ENCODE results near the gene RFX1. TPM values are rescaled to one million over a fixed set of nuclear protein-coding genes. Genes with fewer than 3 reads are reported as not detected.

RFX1 gene
- polyA plus RNA-seq, 1 donor (not counting 4 experiments of a cell fraction or from before 2014, with no cell fraction given), result 0.45 TPM

GRCh38 chr19:13960863-13961784 is 45.0 kb downstream of the RFX1 start:
- no peaks in the 10 kb centered on the region for H3K9me1 ChIP-seq (ENCODE audit: control insufficient read depth, extremely low read depth, insufficient read depth, low read length)
- H3K4me2 ChIP-seq (ENCODE audit: control insufficient read depth, extremely low read depth, insufficient read depth, low read depth, low read length), result no peak overlapping the region
- H3K36me3 ChIP-seq (ENCODE audit: control insufficient read depth in 2 of 2, extremely low read depth in 1 of 2, insufficient read depth in 2 of 2, low read length in 2 of 2), result peaks cover 25 to 31% of the 10 kb centered on the region in 2 experiments
- TF ChIP-seq CTCF (optimal IDR thresholded peaks at IDR 0.05 in 1 of 3, IDR thresholded peaks at IDR 0.05 in 1 of 3, conservative IDR thresholded peaks at IDR 0.05 in 1 of 3; ENCODE audit: extremely low read depth in 1 of 3, insufficient read depth in 2 of 3, low read length in 3 of 3), result no peak
- no peak for TF ChIP-seq EZH2 (IDR thresholded peaks at IDR 0.05; ENCODE audit: low read length)
- no peak overlapping the region for H3K27ac ChIP-seq (ENCODE audit: control insufficient read depth, insufficient read depth, low read length)
- no peak overlapping the region for H3K4me3 ChIP-seq (ENCODE audit: control insufficient read depth in 2 of 3, extremely low read depth in 1 of 3, insufficient read depth in 2 of 3, low read depth in 1 of 3, low read length in 3 of 3)
- H3K9ac ChIP-seq (ENCODE audit: control insufficient read depth, extremely low read depth, insufficient read depth, low read length), result no peak overlapping the region
- no peak overlapping the region for H2AFZ ChIP-seq (ENCODE audit: control insufficient read depth, low read length)
- no peaks in the 10 kb centered on the region for H3K9me3 ChIP-seq (ENCODE audit: control insufficient read depth, low read depth, low read length)
- no peak for DNase-seq (ENCODE audit: low read depth, low spot score)
- no peaks in the 10 kb centered on the region for H3K27me3 ChIP-seq (ENCODE audit: control insufficient read depth, extremely low read depth, insufficient read depth, low read length)
- no peak for FAIRE-seq
- H3K4me1 ChIP-seq (ENCODE audit: control insufficient read depth, extremely low read depth, insufficient read depth, low read length), result no peaks in the 10 kb centered on the region
- no peaks in the 10 kb centered on the region for H4K20me1 ChIP-seq (ENCODE audit: control insufficient read depth, extremely low read depth, insufficient read depth, low read length)
- no peaks in the 10 kb centered on the region for H3K79me2 ChIP-seq (ENCODE audit: control insufficient read depth, insufficient read depth, low read length)
- dilution Hi-C loops (cut with MboI; ENCODE audit: extremely low pct_ligation_motif_present, low sequenced_read_pairs), result no loop called here

- Histone ChIP-seq H3K4me3 (ENCODE audit: control insufficient read depth in 2 of 3, extremely low read depth in 1 of 3, insufficient read depth in 2 of 3, low read depth in 1 of 3, low read length in 3 of 3) (no peak overlapping the region), H4K20me1 (ENCODE audit: control insufficient read depth, extremely low read depth, insufficient read depth, low read length) (no peaks in the 10 kb centered on the region), H3K36me3 (ENCODE audit: control insufficient read depth in 2 of 2, extremely low read depth in 1 of 2, insufficient read depth in 2 of 2, low read length in 2 of 2) (peaks cover 31 to 34% of the 10 kb centered on the region in 2 experiments), H3K79me2 (ENCODE audit: control insufficient read depth, insufficient read depth, low read length) (no peaks in the 10 kb centered on the region), H3K4me2 (ENCODE audit: control insufficient read depth, extremely low read depth, insufficient read depth, low read depth, low read length) (no peak overlapping the region), H3K27me3 (ENCODE audit: control insufficient read depth, extremely low read depth, insufficient read depth, low read length) (no peaks in the 10 kb centered on the region), H3K9me1 (ENCODE audit: control insufficient read depth, extremely low read depth, insufficient read depth, low read length) (no peaks in the 10 kb centered on the region), H3K9ac (ENCODE audit: control insufficient read depth, extremely low read depth, insufficient read depth, low read length) (no peak overlapping the region), H3K4me1 (ENCODE audit: control insufficient read depth, extremely low read depth, insufficient read depth, low read length) (no peaks in the 10 kb centered on the region), H2AFZ (ENCODE audit: control insufficient read depth, low read length) (no peak overlapping the region), H3K27ac (ENCODE audit: control insufficient read depth, insufficient read depth, low read length) (no peak overlapping the region), H3K9me3 (ENCODE audit: control insufficient read depth, low read depth, low read length) (no peaks in the 10 kb centered on the region)
- peak in 2 of 3 experiments; percentile 29 to 33 for TF ChIP-seq CTCF (optimal IDR thresholded peaks at IDR 0.05 in 1 of 3, IDR thresholded peaks at IDR 0.05 in 1 of 3, conservative IDR thresholded peaks at IDR 0.05 in 1 of 3; ENCODE audit: extremely low read depth in 1 of 3, insufficient read depth in 2 of 3, low read length in 3 of 3)
- no peak for TF ChIP-seq EZH2 (IDR thresholded peaks at IDR 0.05; ENCODE audit: low read length)
- FAIRE-seq (no peak), DNase-seq (ENCODE audit: low read depth, low spot score) (no peak)
- dilution Hi-C loops (cut with MboI; ENCODE audit: extremely low pct_ligation_motif_present, low sequenced_read_pairs), result no loop called here
Measured at GRCh38 chr19:13959962-13960862, 45.9 kb downstream of the RFX1 start.
